Astrocyte of the spinal cord (primary cell): ENCODE measurements around the gene CCDC50.

Source experiments
- DNase-seq: peaks from one replicate; pipeline ENCODE4 v3.0.0; 2011; ENCODE audit warnings: low read depth, low spot score
- H3K4me3 ChIP-seq: 2 replicates; pipeline ENCODE4 v1.5.1; 2011; ENCODE audit warnings: low read depth, mild to moderate bottlenecking, low read length, moderate library complexity
- in situ Hi-C: cut with HindIII; loops from 2 replicates; pipeline ENCODE4 v1.10.0; 2017; ENCODE audit warnings: low sequenced_read_pairs
- TF ChIP-seq, protein P1 (sequence below): IDR thresholded peaks from 2 replicates; pipeline ENCODE4 v1.5.1; 2012; ENCODE audit warnings: low read depth, mild to moderate bottlenecking, low read length, inconsistent platforms

CCDC50 gene

DNA sequence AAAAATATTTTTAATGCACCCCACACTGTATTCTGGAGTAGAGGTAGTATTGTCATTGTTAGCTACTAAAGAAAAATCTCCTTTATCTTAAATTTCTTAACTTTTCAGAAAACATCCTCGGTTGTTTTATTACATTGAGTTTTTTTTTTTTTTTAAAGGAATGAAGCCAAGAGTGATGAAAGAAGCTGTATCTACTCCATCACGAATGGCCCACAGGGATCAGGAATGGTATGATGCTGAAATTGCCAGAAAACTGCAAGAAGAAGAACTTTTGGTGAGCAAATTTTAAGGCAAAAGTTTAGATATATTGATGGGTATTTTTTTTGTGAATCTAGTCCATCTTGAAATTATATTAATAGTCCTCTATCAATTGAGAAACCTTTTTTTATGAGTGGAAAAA is 50.8 kb downstream of the CCDC50 start:
- in situ Hi-C loops, result no loop called here
- TF ChIP-seq, protein P1, sequence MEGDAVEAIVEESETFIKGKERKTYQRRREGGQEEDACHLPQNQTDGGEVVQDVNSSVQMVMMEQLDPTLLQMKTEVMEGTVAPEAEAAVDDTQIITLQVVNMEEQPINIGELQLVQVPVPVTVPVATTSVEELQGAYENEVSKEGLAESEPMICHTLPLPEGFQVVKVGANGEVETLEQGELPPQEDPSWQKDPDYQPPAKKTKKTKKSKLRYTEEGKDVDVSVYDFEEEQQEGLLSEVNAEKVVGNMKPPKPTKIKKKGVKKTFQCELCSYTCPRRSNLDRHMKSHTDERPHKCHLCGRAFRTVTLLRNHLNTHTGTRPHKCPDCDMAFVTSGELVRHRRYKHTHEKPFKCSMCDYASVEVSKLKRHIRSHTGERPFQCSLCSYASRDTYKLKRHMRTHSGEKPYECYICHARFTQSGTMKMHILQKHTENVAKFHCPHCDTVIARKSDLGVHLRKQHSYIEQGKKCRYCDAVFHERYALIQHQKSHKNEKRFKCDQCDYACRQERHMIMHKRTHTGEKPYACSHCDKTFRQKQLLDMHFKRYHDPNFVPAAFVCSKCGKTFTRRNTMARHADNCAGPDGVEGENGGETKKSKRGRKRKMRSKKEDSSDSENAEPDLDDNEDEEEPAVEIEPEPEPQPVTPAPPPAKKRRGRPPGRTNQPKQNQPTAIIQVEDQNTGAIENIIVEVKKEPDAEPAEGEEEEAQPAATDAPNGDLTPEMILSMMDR, result no peak
- H3K4me3 ChIP-seq, result no peak overlapping the region
- no peak for DNase-seq

DNA sequence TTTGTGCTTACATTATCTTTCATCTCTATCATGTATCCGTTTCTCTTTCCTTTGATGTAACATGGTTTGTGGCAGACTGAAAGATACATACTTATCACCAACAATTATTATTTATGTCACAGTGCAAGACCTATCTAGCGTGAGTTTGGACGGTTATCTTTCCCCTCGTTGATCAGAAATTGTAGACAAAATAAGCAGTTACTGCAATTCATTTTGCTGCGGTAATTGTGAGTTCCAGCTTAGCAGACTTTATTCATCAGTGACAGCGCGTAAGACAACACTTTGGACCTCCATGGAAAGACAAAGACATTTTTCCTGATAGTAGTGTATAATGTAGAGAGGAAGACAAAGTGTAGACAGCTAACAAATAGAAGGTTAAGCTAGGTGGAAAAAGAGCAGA is 52.1 kb downstream of the CCDC50 start:
- TF ChIP-seq, protein P1, result no peak
- in situ Hi-C loops, result no loop called here

DNA sequence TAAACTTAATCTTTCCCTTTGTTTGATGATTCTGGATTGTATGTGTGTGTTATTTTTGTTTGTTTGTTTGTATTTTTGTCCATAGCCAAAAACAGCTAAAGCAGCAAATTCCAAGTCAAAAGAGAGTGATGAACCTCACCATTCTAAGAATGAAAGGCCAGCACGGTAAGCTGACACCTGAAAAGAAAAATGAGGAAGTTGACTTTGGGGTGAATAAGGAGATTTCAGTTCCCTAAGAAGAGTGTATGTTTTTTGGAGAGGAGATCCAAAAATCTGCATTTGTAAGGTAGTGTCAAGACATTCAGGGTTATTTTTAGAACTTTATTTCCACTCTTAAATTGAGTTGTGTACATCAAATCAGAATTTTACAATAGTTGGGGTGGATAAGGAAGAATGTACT is 53.5 kb downstream of the CCDC50 start:
- TF ChIP-seq, protein P1, result no peak
- in situ Hi-C loops, result no loop called here
- DNase-seq, result no peak

More for the DNA sequence above, 52.1 kb downstream of the CCDC50 start:
- H3K4me3 ChIP-seq, result no peak overlapping the region
- no peak for DNase-seq

DNA sequence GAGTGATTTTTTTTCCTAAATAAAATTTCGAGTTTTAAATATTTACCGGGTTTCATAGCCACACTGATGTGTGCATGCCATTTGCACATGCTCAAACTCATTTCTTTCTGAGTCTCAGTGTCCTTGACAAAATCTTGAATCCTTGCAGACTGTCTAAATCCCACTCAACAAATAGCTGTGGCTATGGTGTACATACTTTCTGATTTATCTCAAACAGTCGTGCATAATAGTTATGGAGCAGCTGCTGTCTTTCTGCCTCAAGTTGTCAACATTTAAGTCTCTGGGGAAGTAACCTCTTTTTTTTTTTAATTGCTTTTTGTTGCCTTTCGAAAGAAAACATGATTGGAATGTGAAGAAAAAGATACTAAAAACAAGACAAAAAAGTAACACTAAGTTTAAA is 53.9 kb downstream of the CCDC50 start:
- TF ChIP-seq, protein P1, result no peak
- in situ Hi-C loops, result no loop called here
- DNase-seq, result no peak
- H3K4me3 ChIP-seq, result no peak overlapping the region

More for the DNA sequence above, 53.5 kb downstream of the CCDC50 start:
- H3K4me3 ChIP-seq, result no peak overlapping the region

DNA sequence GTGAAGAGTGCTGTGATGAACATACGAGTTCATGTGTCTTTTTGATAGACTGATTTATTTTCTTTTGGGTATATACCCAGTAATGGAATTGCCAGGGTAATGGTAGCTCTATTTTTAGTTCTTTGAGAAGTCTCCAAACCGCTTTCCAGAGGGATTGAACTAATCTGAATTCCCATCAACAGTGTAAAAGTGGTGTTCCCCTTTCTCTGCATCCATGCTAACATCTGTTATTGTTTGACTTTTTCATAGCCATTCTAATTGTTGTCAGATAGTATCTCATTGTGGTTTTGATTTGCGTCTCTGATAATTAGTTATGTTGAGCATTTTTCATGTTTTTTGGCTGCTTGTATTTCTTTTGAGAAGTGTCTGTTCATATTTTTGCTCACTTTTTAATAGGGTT is 55.9 kb downstream of the CCDC50 start:
- in situ Hi-C loops, result no loop called here
- no peak for DNase-seq
- TF ChIP-seq, protein P1, result no peak
- H3K4me3 ChIP-seq, result no peak overlapping the region

DNA sequence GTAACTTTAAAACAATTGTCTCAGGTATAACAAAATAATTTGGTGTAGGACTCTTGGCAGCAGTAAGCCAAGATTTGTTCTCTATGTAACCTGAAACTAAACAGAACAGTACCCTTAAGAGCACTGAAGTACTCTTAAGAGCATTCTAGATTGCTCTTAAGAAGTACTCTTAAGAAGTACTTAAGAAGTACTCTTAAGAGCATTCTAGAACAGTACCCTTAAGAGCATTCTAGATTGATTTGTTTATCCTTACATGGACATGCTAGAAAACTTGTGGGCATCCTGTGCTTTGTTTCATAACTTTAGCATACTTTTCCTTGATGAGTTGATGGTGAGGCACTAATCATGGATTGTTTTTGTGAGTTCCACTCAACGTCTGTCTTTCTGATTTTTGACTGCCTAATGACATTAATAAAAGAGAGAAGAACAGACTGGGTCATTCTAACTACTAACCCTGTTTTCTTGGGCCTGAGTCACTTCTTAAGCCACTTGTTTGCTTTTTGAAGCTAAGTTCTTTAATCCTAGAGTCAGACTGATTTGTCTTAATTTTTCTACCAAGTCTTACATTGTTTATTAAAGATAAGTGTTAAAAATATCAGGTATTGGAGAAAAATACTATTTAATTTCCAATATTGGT is 58.4 kb downstream of the CCDC50 start:
- in situ Hi-C loops, result no loop called here
- DNase-seq, result peak; percentile 27
- H3K4me3 ChIP-seq, result no peak overlapping the region
- TF ChIP-seq, protein P1, result no peak
